Stimulated activated naive CD8-positive, alpha-beta T cell treated with anti-CD3 and anti-CD28 coated beads, Interleukin-15, Interleukin-2, amounts not matched to agents 100 ng/mL and 50 ng/mL, for 24 hours (primary cell): Measurements from ENCODE around the gene MRPS31.

Experiments
- H3K27ac Mint-ChIP-seq: one replicate; pipeline ENCODE4 v1.8.0; 2021; ENCODE audit warnings: mild to moderate bottlenecking, mixed read lengths
- H3K27me3 Mint-ChIP-seq: one replicate; pipeline ENCODE4 v1.8.0; 2021; ENCODE audit warnings: mixed read lengths
- H3K36me3 Mint-ChIP-seq: one replicate; pipeline ENCODE4 v1.8.0; 2021; ENCODE audit warnings: low read depth, mixed read lengths
- H3K4me1 Mint-ChIP-seq: one replicate; pipeline ENCODE4 v1.8.0; 2021; ENCODE audit warnings: low read depth, mixed read lengths
- H3K4me3 Mint-ChIP-seq: one replicate; pipeline ENCODE4 v1.8.0; 2021; ENCODE audit warnings: mild to moderate bottlenecking, mixed read lengths
- H3K9me3 Mint-ChIP-seq: one replicate; pipeline ENCODE4 v1.8.0; 2021; ENCODE audit warnings: mixed read lengths

MRPS31 gene

DNA sequence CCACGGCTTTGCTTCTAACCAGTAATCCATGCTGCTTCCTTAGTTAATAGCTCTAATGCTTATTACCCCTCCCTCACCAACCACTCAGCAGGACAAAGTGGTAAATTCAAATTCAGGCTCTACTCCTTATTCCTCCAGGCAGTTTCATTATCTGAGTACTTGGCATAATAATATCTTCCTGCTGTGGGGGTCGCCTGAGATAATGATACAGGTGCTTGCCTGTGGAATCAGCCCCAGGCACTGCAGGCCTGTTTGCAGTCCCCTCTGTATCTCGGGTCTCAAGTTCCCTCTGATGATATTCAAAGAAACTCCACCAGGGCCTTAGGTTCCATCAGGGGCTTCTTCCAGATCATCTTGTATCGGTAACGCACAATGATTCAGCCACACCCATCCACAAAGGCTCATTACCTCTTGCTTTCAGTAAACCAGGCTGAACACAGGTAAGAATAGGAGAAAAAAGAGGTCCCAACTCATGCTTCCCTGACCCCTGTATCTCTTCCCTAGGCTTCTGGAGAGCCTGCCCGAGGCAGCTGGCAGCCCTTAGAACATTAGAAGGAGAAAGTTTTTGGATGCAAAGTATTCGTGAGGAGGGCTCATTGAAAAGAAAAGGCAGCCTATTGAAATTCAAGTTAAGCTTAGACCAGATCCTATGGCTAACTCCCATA is 90.2 kb downstream of the MRPS31 start:
- Mint-ChIP-seq H3K9me3 (no peaks in the 10 kb centered on the region), H3K27me3 (no peaks in the 10 kb centered on the region), H3K27ac (no peak overlapping the region)

DNA sequence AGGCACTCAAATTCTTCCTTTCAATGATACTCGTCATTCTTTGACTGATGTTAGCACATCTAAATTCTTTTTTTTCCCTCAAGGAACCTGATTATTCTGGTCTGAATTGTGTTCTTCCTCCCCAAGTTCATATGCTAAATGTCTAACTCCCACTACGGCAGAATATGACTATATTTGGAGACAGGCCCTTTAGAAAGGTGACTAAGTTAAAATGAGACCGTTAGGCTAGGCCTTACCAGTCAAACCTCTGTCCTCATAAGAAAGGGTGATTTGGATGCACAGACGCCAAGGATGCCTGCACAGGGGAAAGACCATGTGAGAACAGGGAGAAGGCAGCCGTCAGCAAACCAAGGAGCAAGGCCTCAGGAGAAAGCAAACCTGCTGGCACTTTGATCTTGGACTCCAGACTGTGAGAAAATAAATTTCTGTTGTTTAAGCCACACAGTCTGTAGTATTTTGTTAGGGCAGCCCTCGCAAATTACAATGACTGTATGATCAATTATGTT is 91.5 kb downstream of the MRPS31 start:
- Mint-ChIP-seq H3K4me3 (no peak overlapping the region), H3K27ac (no peak overlapping the region), H3K9me3 (no peaks in the 10 kb centered on the region), H3K4me1 (peaks cover 17% of the 10 kb centered on the region), H3K36me3 (no peaks in the 10 kb centered on the region), H3K27me3 (no peaks in the 10 kb centered on the region)

More for the DNA sequence above, 90.2 kb downstream of the MRPS31 start:
- Mint-ChIP-seq H3K4me1 (peaks cover 15% of the 10 kb centered on the region), H3K4me3 (no peak overlapping the region), H3K36me3 (no peaks in the 10 kb centered on the region)
